GM12892 (cell line): ENCODE results near the gene TMEM81.

Source experiments
- POLR2A ChIP-seq: IDR thresholded peaks from 2 replicates; pipeline ENCODE4 v1.6.1; 2011; ENCODE audit warnings: low read depth, low read length, control low read depth
- POLR2AphosphoS5 ChIP-seq: IDR thresholded peaks from 2 replicates; pipeline ENCODE4 v1.6.1; 2011; ENCODE audit warnings: low read depth, low read length, control low read depth
- TAF1 ChIP-seq: IDR thresholded peaks from 2 replicates; pipeline ENCODE4 v1.6.1; 2011; ENCODE audit warnings: low read depth, mild to moderate bottlenecking, control low read depth, low read length, borderline replicate concordance

GRCh38 chr1:205061665-205062069, 22.6 kb downstream of the TMEM81 start:
- TF ChIP-seq POLR2AphosphoS5 (no peak), POLR2A (no peak), TAF1 (no peak)
